Fibroblast of peridontal ligament (primary cell): ENCODE data around the gene SMOC2.

Experiments
- DNase-seq: peaks from one replicate; pipeline ENCODE4 v3.0.0-alpha.2; 2010; ENCODE audit errors: extremely low read depth

Gene SMOC2, protein sequence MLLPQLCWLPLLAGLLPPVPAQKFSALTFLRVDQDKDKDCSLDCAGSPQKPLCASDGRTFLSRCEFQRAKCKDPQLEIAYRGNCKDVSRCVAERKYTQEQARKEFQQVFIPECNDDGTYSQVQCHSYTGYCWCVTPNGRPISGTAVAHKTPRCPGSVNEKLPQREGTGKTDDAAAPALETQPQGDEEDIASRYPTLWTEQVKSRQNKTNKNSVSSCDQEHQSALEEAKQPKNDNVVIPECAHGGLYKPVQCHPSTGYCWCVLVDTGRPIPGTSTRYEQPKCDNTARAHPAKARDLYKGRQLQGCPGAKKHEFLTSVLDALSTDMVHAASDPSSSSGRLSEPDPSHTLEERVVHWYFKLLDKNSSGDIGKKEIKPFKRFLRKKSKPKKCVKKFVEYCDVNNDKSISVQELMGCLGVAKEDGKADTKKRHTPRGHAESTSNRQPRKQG

DNA sequence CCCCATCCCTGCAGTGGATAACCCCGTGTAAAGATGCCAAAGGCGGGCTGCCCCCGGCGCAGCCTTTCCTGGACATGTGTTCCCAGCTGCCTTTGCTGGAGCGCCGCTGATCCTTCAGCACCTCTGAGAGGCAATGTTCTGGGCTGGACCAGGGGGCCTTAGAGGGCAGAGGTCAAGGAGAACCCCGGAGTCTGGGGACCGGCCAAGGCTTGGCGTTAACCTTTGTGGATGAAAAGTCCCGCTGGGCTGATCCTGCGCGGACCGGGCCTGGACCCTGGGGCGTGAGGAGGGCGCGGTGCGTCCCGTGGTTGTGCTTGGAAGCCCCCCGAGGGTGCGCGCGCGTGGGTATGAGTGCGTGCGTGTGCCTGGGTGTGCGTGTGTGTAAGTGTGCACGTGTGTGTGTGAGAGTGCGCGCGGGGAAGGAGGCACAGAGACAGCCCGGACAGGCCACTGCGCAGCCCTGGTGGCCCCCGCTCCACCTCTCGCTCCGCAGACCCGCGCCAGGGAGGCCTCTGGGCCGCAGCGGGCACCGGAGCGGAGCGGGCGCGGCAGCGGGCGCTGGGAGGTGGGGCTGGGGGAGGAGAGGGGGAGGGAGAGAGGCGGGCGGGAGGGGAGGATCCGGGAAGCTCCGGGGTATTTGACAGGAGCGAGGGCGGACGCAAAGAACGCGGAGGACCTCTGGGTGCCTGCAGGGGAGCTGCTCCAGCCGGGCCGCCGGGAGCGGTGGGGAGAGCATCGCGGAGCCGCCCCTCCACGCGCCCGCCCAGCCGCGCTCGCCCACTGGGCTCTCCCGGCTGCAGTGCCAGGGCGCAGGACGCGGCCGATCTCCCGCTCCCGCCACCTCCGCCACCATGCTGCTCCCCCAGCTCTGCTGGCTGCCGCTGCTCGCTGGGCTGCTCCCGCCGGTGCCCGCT is at the start of gene SMOC2:
Gene SMOC2 (plus strand): TSS at position 665 of the 914 bp plus-strand sequence. CDS start 187 bp downstream, at position 852.
- DNase-seq: no peak

DNA sequence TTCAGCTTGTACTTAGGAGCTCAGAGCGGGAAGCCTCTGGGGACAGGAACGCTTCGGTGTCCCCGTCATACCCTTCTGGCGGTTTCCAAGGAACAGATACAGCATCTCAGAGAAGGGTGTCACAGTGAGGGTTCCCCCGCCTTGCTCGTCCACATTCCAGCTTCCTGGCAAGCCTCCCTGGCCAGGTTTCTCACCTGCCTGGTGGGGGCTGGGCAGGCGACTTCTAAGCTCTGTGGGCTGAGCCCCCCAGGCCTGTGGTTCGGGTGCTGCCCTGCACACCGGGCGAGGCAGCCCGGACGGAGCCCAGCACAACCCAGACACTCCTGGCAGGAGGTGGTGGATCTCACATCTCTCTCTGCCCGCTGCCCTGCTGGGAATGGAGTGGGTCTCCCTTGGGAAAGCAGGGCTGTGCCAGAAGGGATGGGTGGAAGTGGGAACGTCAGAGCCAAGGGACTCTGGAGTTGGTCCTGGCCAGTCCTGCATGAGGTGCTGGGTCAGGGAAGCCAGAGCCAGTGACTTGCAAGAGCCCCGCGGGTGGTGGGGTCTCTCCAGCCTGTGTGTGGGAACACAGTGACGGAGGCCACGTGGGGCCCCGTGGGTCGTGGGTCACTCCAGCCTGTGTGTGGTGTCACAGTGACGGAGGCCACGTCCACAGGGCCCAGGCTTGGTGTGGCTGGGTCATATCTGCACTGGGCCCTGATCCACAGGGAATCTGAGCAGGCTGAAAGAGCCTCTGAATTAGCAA is 47.7 kb upstream of the SMOC2 start:
- DNase-seq: no peak

DNA sequence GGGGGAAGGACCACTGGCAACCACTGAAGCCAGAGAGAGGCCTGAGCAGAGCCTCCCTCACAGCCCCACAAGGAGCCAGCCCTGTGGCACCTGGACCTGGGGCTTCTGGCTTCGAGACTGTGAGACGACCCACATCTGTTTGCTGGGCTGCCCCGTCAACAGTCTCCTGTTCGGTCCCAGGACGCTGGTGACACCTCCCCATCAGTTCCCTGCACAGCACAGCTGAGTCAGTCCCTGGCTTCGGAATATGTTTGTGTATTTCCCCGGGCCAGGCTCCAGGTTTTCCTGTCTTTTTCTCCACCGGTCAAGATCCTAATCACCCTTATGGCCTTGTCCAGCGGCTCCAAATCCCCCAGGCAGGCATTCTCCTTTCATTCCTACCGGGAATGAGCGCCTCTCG is 46.4 kb upstream of the SMOC2 start:
- no peak for DNase-seq

DNA sequence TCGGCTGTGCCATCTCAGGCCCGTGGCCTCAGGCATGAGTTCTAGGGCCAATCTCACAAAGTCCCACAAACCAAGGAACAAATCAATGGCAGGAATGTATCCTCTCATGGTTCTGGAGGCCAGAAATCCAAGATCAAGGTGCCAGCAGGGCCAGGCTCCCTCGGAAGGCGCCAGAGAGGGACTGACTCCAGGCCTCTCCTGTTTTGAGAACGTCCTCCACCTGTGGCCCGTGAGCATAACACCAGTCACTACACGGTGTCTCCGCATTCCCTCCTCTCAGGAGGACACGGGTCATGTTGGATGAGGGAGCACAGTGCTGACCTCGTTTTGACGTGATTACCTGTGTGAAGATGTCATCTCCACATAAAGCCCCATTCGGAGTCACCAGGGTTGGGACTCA is 45.0 kb upstream of the SMOC2 start:
- no peak for DNase-seq

DNA sequence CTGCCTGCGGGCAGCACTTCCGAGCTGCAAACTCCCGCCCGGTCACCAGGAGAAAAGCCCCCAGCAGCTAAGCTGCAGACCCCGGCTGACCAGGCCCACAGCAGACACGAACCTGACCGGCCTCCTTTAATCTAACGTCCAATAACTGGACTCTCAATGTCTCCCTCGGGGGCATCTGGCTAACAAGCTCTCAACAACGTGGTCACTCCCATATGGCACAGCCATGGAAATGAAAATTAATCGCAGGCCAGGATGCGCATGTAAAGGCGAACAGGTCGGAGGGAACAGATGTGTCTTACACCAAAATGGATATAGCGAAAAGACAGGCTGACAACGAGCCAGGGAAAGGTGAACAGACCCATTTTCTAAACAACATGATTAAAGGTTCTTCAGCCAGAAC is 44.4 kb upstream of the SMOC2 start:
- DNase-seq: no peak

DNA sequence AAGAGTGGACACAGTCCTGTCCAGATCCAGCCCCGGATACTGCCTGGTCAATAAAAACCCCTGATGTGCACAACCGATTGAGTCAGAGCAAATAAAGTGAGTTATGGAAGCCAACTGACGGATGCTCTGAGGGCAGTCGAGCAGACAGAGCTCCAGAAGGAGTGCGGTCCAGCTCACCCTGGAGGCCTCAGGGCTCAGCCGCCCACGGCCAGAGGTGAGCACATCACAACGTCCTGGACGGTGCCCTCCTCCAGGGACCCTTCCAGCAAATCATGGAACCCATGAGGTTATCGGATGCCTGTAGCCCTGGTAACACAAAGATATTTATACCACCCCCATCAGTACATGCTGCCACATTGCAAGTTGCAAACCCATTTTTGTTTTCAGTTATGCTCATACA is 44.0 kb upstream of the SMOC2 start:
- no peak for DNase-seq

DNA sequence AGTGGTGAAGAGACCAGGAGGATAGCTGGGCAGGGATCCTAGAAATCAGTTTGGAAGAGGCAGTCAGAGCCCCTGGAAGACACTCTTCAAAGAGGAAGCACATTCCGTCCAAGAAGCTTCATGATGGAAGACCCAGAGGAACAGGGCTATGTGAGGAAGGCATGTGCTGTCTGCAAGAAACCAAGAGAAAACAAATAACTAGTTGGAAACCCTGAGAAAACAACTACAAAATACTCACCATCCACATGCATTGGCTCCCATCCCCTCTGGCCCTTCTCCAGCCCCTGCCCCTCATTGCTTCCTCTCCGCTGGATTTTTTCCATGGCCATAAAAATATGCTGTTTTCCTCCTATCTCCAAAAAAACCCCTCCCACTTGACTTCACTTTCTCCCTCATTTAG is 40.9 kb upstream of the SMOC2 start:
- DNase-seq: no peak

DNA sequence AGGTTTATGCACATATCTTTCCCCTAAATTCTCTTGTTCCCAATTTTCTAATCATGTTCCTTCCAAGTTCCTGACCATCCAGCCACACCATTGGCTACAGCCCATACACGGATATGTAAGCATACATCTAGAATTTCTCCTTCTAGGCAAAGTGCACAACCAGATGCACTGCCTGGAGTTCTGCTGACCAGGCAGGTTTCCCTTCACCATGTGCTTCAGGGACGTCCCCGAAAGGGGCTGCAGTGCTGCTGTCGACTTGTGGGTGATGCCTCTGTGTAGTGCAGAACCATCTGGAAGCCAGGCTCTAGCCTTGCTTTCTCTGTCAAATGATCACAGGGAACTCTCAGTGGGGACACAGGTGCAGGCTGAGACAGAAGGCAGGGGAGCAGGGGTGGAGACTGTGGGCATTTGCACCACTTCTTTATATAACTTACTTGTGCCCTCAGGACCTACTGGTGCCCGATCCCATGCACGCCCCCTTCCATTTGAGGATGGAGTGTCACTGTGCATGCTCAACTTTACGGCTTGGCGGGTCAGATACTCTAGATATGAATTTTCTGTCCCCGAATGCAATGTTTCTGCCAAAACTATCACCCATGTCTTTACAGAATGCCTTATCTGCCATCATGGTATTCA is 37.5 kb upstream of the SMOC2 start:
- no peak for DNase-seq

DNA sequence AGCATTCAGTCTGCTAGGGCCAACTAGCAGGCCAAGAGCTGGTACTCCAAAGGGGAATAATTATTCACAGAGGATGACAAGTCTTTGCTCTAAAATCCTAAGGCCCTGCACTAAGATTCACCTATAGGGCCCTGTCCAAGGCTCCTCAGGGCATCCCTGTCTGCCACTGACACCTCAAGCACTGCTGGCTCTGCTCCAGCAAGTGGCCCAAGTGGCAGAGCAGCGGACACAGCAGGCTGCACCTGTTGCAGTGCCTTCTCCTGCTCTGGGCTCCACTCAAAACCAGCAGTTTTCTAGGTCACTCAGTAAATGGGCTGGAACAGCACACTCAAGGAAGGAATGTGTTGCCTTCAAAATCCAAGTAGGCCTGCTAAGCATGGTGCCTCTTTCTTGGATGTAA is 36.4 kb upstream of the SMOC2 start:
- no peak for DNase-seq

DNA sequence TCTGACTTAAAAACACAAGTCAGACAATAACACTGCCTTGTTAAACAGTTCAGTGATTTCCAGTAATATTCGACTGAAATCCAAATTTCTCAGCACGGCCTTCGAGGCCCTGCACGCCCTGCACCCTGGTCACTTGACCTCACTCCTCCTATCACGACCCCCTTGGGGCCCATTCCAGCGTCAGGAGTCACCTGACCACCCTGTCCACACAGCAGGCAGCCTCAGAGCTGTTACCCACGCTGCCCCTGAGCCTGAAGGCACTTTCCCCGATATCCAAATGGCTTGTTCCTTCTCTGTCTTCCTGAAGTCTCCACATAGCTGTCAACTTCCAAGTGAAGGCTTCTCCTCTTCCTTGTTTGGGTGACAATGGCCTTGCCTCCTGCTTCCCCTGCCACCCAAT is 33.1 kb upstream of the SMOC2 start:
- DNase-seq: no peak

DNA sequence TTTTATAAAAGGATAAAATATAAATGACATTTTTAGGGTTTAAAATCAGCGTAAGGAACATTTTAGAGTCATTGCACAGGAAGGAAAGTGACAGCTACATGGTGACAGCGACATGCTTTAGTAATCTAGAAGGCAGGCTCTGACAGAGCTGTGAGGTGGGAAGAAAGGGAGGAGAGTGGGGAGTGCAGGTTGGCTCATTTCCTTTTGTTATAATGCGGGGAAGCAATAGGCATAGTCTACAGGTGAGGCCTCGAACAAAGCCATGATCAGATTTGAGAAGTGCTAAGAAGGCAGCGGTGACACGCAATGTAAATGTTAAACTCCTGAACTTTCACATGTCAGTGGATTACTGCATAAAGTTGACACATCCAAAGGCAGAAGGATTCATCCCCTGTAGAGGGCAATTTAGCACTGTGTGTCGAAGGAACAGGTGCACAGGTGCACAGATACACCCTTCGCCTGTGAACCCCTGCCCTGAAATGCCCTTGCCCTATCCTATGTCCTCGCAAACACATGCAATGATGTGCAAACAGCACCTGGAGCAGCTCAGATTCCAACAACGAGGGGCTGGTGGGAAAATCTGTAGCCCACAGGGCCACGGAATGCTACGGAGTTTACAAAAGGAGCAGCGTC is 32.4 kb upstream of the SMOC2 start:
- no peak for DNase-seq

DNA sequence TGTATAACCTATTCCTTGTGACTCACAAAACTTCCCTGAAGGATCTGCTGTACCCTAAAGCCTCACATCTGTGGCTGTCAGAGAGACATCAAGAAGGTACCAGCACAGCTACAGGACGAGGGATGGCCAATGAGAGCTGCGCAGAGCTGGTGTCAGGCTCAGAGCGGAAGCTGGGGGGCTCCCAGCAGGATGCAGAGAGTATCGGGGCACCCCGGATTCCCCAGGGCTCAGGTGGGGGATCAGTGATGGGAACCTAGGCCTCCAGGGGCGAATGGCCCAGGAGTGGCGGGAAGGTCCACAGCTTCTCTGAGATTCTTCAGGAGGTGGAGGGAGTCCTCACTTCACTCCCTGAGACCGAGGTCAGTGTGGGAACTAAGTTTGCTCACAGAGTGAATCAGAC is 30.9 kb upstream of the SMOC2 start:
- DNase-seq: no peak

DNA sequence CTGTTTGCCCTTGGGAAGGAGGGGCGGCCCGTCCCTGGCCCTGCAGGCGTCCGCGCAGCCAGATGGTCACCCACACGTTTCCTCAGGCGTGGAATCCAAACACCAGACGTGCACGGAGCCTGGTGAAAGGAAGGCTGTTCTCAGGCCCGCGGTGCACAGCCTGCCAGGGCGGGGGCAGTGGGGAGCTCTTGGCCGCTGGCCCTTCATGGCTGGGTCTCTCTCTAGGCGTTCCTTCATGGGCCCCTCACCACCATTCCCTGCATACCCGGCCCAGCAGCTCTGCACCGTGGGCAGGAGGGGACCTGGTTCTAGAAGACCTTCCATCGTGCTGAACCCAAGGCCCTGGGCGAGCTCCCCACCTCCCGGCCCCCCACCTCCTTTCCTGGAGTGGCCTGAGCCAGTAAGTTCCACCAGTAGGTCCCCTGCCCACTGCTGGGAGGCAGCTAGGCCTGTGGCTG is 30.4 kb upstream of the SMOC2 start:
- DNase-seq: no peak

DNA sequence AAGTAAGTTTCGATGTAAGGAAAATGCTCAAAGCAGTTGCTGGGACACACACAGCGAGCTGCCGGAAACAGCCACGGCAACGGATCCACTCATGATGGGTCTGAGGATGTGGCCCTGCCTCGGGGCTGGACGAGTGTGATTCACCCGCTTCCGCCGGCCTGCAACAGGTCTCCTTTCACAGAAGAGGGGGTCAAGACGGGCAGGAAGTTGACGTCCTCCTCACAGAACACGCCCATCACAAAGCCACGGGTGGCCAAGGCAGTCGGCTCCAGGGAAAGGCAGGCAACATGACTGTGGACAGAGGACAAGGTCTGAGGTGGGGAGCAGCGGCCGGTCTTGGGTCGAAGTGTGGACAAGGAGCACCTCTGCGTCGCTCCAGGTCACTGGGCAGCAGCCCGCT is 29.9 kb upstream of the SMOC2 start:
- DNase-seq: no peak

DNA sequence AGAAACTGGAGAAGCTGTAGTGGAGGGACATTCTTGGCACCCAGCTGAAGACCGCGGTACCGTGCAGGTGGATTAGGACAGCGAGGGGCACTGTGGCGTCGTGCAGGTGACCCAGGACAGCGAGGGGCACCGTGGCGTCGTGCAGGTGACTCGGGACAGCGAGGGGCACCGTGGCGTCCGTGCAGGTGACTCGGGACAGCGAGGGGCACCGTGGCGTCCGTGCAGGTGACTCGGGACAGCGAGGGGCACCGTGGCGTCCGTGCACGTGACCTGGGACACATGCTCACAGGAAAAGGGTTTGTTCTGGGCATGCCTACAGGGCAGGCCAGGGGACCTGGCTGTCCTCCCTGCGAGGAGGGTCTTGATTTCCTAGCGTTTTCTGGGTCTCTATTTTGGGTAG is 29.2 kb upstream of the SMOC2 start:
- DNase-seq: no peak

DNA sequence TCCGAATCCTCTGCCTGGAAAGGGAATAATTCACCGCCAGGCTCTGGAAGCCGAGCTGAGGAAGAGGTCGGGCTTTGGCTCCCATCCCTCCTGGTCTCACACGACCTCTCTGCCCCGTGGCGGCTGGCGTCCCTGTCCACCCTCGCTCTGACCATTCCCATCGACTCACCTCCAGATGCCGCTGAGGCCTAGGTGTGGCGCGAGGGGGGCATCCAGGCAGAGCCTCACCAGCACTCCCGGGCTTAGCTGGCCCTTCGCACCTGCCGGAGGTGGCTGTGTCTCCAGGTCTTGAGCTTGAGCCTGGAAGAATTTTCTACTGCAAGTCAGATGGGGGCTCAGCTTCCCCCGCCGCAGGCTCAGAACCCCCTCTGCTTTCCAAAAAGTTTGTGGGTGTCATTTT is 28.5 kb upstream of the SMOC2 start:
- DNase-seq: no peak

DNA sequence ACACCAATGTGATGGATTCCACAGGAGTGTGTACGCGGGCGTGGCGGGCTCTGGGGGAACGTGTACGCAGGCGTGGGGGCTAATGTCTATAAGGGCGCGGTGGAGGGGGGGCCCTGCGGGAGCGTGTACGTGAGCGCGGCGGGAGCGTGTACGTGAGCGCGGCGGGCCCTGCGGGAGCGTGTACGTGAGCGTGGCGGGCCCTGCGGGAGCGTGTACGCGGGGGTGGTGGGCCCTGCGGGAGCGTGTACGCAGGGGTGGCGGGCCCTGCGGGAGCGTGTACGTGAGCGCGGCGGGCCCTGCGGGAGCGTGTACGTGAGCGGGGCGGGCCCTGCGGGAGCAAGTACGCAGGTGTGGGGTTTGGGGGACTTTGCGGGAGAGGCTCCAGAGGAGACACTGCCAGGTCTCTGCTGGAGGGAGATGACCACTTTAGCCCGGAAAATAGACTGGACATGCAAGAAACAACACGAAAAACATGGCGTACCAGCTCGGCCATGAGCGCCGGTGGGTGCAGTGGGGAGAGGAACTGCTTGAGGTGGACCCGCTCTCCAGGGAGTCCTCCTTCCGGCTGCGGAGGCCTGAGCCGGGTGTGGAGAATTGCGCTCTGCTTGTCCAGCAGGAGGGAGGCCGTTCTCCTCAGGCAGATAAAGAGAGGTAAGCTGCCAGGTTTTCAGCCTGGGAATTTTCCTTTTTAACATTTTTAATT is 27.8 kb upstream of the SMOC2 start:
- DNase-seq: no peak

DNA sequence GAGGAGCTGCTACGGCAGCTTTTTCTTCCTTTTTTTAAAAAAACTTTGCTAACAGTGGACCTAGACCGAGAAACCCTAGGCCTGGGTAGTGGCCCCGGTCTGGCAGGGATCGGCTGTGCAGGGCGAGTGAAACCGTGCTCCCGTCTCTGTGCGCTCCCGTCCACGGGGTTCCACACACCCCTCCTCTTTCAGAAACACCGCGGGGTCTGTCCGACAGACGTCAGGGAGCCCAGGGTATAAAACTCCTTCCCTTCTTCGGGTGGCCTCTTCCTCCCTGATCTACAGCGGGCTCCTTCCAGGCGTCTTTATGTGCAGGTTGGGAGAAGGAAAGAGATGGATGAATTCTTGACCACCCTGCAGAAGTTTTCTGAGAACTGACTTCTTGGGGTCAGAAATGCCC is 27.1 kb upstream of the SMOC2 start:
- DNase-seq: no peak

DNA sequence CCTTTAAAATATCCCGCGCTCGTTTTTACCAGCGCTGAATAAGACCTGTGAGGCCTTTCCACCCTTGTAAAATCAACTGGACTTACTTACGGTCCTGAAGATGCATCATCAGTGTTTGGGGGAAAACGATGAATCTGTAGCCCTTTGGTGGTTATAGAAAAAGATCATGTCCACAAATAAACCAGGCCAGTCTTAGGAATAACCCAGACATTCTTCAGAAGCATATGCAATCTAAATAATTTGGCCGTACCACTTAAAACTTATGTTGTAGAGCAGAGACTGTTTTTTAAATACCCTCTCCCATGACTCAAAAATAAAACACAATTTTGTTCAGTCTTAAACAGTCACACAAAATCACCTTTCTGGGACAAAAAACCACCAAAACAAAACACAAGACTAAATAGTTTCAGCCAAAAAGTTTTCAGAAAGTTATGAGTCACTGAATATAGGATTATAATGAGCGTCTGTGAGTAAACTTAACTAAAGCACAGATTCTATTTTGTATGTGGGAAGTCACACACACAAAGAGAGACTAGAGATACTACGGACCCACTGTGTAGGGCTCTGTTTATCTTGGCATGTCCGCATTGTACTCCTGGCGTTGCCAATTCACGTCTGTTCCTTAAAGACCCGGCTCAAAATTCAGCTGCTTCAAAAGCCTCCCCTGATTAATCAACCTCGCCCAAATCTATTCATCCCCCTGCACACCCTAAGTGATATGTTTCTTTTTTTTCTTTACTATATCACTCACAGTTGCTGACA is 26.5 kb upstream of the SMOC2 start:
- no peak for DNase-seq
